T-helper 2 cell treated with Interferon-gamma antibody and Interleukin-4, amounts not matched to agents 5 μg/mL and 100 μg/mL, for 36 hours (primary cell): ENCODE data around the gene PLAAT1.

Source experiments
- DNase-seq: peaks from one replicate; pipeline ENCODE4 v3.0.0; 2021; ENCODE audit warnings: low spot score
- H3K27ac Mint-ChIP-seq: one replicate; pipeline ENCODE4 v1.8.0; 2021; ENCODE audit warnings: mild to moderate bottlenecking, mixed read lengths
- H3K27me3 Mint-ChIP-seq: one replicate; pipeline ENCODE4 v1.8.0; 2021; ENCODE audit warnings: low read depth, mixed read lengths
- H3K36me3 Mint-ChIP-seq: one replicate; pipeline ENCODE4 v1.8.0; 2021; ENCODE audit warnings: low read depth, mixed read lengths
- H3K4me1 Mint-ChIP-seq: one replicate; pipeline ENCODE4 v1.8.0; 2021; ENCODE audit warnings: low read depth, mixed read lengths
- H3K4me3 Mint-ChIP-seq: one replicate; pipeline ENCODE4 v1.8.0; 2022; ENCODE audit warnings: mild to moderate bottlenecking, moderate library complexity, mixed read lengths
- H3K9me3 Mint-ChIP-seq: one replicate; pipeline ENCODE4 v1.8.0; 2021; ENCODE audit warnings: mixed read lengths

Gene PLAAT1

GRCh38 chr3:193231201-193231600 is 9.8 kb upstream of the PLAAT1 start:
- Mint-ChIP-seq H3K36me3 (no peaks in the 10 kb centered on the region), H3K4me1 (no peaks in the 10 kb centered on the region), H3K4me3 (no peak overlapping the region), H3K27me3 (no peaks in the 10 kb centered on the region), H3K27ac (no peak overlapping the region), H3K9me3 (no peaks in the 10 kb centered on the region)
- no peak for DNase-seq

- H3K36me3 Mint-ChIP-seq, result no peaks in the 10 kb centered on the region
- H3K4me1 Mint-ChIP-seq, result no peaks in the 10 kb centered on the region
- no peak overlapping the region for H3K4me3 Mint-ChIP-seq
- H3K27ac Mint-ChIP-seq, result no peak overlapping the region
- no peaks in the 10 kb centered on the region for H3K9me3 Mint-ChIP-seq
- H3K27me3 Mint-ChIP-seq, result peaks cover 24% of the 10 kb centered on the region
- no peak for DNase-seq
Observed at GRCh38 chr3:193236599-193236998, 4.4 kb upstream of the PLAAT1 start.

DNA sequence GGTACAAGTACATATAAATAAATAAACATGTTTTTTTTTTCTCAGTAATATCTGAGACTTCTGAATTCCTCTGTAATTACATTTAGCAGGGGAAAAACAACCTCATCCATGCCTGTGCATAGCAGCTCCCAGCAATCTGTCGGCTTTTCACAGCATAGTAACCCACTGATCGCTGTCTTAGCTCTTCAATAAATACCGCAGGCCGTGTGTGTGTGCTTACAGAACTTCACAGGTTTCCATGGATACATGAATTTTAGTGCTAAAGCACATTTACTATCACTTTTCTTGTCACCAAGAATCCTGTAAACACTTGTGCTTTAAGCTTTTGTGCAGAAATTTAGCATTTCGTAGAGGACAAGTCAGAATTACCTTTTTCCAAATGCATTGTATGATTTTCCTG is 4.0 kb upstream of the PLAAT1 start:
- Mint-ChIP-seq H3K9me3 (no peaks in the 10 kb centered on the region), H3K27ac (no peak overlapping the region), H3K27me3 (peaks cover 28% of the 10 kb centered on the region), H3K36me3 (no peaks in the 10 kb centered on the region), H3K4me1 (no peaks in the 10 kb centered on the region), H3K4me3 (no peak overlapping the region)
- DNase-seq, result no peak

DNA sequence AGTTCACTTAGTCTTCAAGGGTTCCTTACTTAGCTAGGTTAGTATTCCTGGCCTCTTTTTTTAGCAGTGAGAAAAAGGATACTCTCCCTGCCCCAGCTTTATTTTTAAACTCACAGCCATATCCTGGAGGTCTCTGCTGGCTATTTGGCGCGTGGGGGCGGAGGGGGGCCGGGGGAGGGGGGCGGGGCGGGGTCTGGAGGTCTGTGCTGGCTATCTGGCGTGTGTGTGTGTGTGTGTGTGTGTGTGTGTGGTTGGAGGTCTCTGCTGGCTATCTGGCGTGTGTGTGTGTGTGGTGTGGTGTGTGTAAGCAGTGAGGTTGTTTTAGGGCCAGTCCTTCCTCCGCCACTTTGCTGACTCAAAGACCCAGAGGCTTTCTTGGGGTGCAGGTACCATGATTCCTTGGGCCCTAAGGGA is 579 bp upstream of the PLAAT1 start:
- H3K4me3 Mint-ChIP-seq, result peak overlapping the region; percentile 24
- no peaks in the 10 kb centered on the region for H3K36me3 Mint-ChIP-seq
- no peak overlapping the region for H3K27ac Mint-ChIP-seq
- no peak for DNase-seq
- peaks cover 42% of the 10 kb centered on the region for H3K27me3 Mint-ChIP-seq
- H3K9me3 Mint-ChIP-seq, result no peaks in the 10 kb centered on the region
- H3K4me1 Mint-ChIP-seq, result no peaks in the 10 kb centered on the region

GRCh38 chr3:193241716-193242115 is 694 bp downstream of the PLAAT1 start:
- no peaks in the 10 kb centered on the region for H3K9me3 Mint-ChIP-seq
- no peak for DNase-seq
- H3K27ac Mint-ChIP-seq, result no peak overlapping the region
- H3K4me3 Mint-ChIP-seq, result no peak overlapping the region
- no peaks in the 10 kb centered on the region for H3K4me1 Mint-ChIP-seq
- peaks cover 42% of the 10 kb centered on the region for H3K27me3 Mint-ChIP-seq
- H3K36me3 Mint-ChIP-seq, result no peaks in the 10 kb centered on the region

DNA sequence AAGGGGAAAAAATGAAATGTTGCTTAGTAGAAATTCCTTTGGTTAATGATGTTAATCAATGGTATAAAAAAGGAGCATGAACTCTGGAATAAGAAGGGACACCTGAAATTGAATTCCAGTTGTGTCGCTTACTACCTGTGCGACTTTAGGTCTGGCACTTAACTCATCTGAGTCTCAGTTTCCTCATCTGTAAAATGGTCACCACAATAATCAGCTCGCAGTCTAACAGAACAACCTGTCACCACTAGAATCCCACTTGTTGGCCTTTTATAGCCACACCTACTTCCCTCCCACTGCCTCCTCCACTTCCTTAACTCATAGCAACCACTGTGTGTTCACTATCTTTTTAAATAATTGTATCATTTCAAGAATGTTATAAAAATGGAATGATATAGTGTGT is 2.5 kb downstream of the PLAAT1 start:
- no peaks in the 10 kb centered on the region for H3K36me3 Mint-ChIP-seq
- H3K27ac Mint-ChIP-seq, result no peak overlapping the region
- no peak overlapping the region for H3K4me3 Mint-ChIP-seq
- H3K27me3 Mint-ChIP-seq, result peaks cover 42% of the 10 kb centered on the region
- no peak for DNase-seq
- no peaks in the 10 kb centered on the region for H3K4me1 Mint-ChIP-seq
- peaks cover 10% of the 10 kb centered on the region for H3K9me3 Mint-ChIP-seq

DNA sequence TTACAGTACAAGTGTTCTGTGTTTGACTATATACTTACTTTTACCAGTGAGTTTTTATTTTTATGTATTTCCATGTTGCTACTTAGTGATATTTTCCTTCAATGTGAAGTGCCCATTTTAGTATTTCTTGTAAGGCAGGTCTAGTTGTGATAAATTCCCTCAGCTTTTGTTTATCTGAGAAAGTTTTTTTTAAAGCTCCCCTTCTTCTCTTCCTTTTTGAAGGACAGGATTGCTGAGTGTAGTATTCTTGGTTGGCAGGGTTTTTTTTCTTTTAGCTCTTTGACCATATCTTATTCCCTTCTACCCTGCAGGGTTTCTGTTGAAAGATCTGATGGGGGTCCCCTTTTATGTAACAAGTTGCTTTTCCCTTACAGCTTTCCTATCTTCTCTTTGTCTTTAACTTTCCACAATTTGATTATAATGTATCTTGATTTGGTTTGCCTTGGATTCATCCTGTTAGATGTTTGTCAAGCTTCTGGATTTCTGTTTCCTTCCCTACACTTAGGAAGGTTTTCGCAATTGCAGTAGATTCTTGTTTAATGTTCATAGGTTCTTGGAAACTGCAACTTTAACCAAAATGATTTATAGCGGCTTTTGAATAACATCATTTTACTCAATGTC is 7.9 kb downstream of the PLAAT1 start:
- H3K4me1 Mint-ChIP-seq, result no peaks in the 10 kb centered on the region
- no peaks in the 10 kb centered on the region for H3K27me3 Mint-ChIP-seq
- H3K9me3 Mint-ChIP-seq, result peaks cover 28% of the 10 kb centered on the region
- DNase-seq, result no peak
- H3K27ac Mint-ChIP-seq, result no peak overlapping the region
- no peaks in the 10 kb centered on the region for H3K36me3 Mint-ChIP-seq
- no peak overlapping the region for H3K4me3 Mint-ChIP-seq

DNA sequence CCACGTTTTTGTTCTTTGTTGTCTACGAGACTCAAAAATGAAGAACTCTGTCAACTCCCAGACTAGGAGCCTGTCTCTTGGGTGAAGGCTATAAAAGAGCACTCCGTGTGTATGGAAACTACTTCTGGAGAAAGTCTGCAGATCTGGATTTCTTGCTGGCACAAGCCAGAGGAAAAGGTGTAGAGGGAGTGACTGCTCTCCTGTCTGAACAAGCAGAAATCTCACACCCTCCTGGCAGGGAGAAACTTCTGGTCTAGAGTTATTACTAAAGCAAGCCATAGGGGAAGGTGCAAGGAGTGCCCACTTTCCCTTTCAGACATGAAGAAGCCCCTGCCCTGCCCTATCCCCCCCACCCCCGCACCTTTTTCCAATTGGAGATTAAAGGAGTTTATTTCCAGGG is 9.5 kb downstream of the PLAAT1 start:
- H3K4me1 Mint-ChIP-seq, result no peaks in the 10 kb centered on the region
- H3K9me3 Mint-ChIP-seq, result peaks cover 28% of the 10 kb centered on the region
- H3K36me3 Mint-ChIP-seq, result no peaks in the 10 kb centered on the region
- H3K4me3 Mint-ChIP-seq, result no peak overlapping the region
- DNase-seq, result no peak
- no peak overlapping the region for H3K27ac Mint-ChIP-seq
- H3K27me3 Mint-ChIP-seq, result no peaks in the 10 kb centered on the region

- H3K27ac Mint-ChIP-seq, result no peak overlapping the region
- no peaks in the 10 kb centered on the region for H3K36me3 Mint-ChIP-seq
- DNase-seq, result no peak
- H3K4me3 Mint-ChIP-seq, result no peak overlapping the region
- H3K9me3 Mint-ChIP-seq, result peaks cover 13% of the 10 kb centered on the region
- H3K27me3 Mint-ChIP-seq, result no peaks in the 10 kb centered on the region
- H3K4me1 Mint-ChIP-seq, result no peaks in the 10 kb centered on the region
Observed at GRCh38 chr3:193253986-193254660, 13.1 kb downstream of the PLAAT1 start.

- Mint-ChIP-seq H3K9me3 (no peaks in the 10 kb centered on the region), H3K4me3 (no peak overlapping the region), H3K4me1 (no peaks in the 10 kb centered on the region), H3K36me3 (no peaks in the 10 kb centered on the region), H3K27me3 (no peaks in the 10 kb centered on the region), H3K27ac (no peak overlapping the region)
- DNase-seq, result no peak
Observed at GRCh38 chr3:193261970-193262369, 20.9 kb downstream of the PLAAT1 start.

GRCh38 chr3:193262707-193263106 is 21.7 kb downstream of the PLAAT1 start:
- no peaks in the 10 kb centered on the region for H3K27me3 Mint-ChIP-seq
- H3K4me1 Mint-ChIP-seq, result no peaks in the 10 kb centered on the region
- H3K9me3 Mint-ChIP-seq, result no peaks in the 10 kb centered on the region
- H3K4me3 Mint-ChIP-seq, result no peak overlapping the region
- no peak for DNase-seq
- no peak overlapping the region for H3K27ac Mint-ChIP-seq
- no peaks in the 10 kb centered on the region for H3K36me3 Mint-ChIP-seq

DNA sequence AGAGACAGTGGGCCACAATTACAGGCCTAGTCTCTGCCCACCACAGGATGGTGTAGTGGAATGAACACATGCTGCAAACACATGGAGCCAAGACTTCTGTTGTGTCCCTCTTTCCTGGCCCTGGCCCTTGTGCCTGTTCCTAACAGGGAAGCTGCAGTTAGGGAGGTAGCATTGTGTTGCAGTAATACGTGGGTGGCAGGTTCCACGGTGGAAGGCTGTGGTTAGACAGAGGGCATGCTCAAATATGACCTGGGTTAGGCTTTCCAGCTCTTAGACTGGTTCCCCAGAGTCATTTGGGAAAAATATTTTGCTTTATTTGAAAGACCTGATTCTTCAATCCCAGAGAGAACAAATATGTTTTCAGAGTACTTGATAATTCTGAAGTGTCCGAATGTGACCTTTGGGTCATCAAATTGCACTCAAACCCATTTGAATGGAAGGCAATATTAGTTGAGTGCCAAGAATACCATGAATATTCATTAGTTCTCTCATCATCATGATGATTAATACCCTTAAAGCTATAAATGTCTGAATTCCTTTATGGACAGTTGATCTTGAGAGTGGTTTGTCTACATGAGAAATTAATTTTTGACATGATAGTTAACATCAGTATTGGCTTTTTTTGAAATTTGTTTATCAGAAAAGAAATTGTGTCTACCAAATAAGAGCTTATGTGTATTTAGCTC is 28.5 kb downstream of the PLAAT1 start:
- DNase-seq, result no peak
- Mint-ChIP-seq H3K27ac (no peak overlapping the region), H3K27me3 (no peaks in the 10 kb centered on the region), H3K36me3 (no peaks in the 10 kb centered on the region), H3K4me1 (no peaks in the 10 kb centered on the region), H3K4me3 (no peak overlapping the region), H3K9me3 (no peaks in the 10 kb centered on the region)

- H3K4me3 Mint-ChIP-seq, result no peak overlapping the region
- H3K9me3 Mint-ChIP-seq, result no peaks in the 10 kb centered on the region
- H3K27ac Mint-ChIP-seq, result no peak overlapping the region
- no peaks in the 10 kb centered on the region for H3K36me3 Mint-ChIP-seq
- no peaks in the 10 kb centered on the region for H3K27me3 Mint-ChIP-seq
- no peak for DNase-seq
- no peaks in the 10 kb centered on the region for H3K4me1 Mint-ChIP-seq
Observed at GRCh38 chr3:193270451-193270850, 29.4 kb downstream of the PLAAT1 start.

DNA sequence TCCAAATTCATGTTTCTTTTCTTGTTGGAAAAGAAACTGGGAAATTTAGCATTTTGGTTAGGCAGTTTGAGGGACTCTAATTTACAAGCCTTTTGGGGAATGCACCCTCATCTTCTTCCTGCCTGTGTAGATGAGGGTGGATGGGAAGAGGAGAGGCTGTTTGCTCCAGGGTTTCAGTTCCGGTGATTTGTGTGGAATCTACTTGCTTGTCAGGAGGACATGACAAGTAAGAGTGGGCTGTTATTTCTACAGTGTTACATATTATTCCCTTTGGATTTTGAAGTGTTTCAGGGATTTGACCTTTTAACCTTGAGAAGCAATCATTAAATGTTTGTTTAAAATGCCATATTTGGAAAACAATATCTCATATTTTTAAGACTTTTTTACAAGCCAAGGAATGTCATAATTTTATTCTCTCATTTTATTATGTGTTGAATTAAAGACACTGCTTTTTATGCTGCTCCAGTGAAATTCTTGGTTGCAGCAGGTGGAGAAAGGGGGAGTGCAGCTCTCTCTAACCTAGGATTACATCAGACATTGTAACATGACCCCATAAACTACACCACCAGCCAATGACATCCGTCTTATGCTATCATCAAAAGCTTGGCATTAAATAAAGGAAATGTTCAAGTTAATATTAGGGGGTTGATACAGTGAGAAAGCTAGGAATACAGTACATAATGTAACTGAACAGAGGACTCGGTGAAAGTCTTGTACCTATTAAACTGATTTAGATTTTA is 30.2 kb downstream of the PLAAT1 start:
- Mint-ChIP-seq H3K4me1 (no peaks in the 10 kb centered on the region), H3K27ac (no peak overlapping the region), H3K4me3 (no peak overlapping the region), H3K36me3 (no peaks in the 10 kb centered on the region), H3K9me3 (no peaks in the 10 kb centered on the region), H3K27me3 (no peaks in the 10 kb centered on the region)
- no peak for DNase-seq
